ENCODE measurements around the gene ERCC3.
"Not testable (repeated sequence)": the region's sequence is repeated elsewhere in the genome, so short reads cannot be mapped to it uniquely, and the experiment has no call there.

Gene ERCC3

GRCh38 chr2:127226132-127226519 lies 67.8 kb downstream of the ERCC3 start:
- Mint-ChIP-seq H3K9me3 (peaks cover 4% of the 10 kb centered on the region), H3K27ac (peak overlapping the region; percentile 86), H3K36me3 (ENCODE audit: low read depth) (no peaks in the 10 kb centered on the region), H3K4me1 (peaks cover 18% of the 10 kb centered on the region), H3K4me3 (no peak overlapping the region), H3K27me3 (peaks cover 35% of the 10 kb centered on the region)
- no peak for DNase-seq
- ATAC-seq = no peak

- Mint-ChIP-seq H3K27ac (no peak overlapping the region), H3K9me3 (peaks cover 4% of the 10 kb centered on the region), H3K4me3 (no peak overlapping the region), H3K4me1 (peaks cover 25% of the 10 kb centered on the region), H3K36me3 (ENCODE audit: low read depth) (no peaks in the 10 kb centered on the region), H3K27me3 (peaks cover 42% of the 10 kb centered on the region)
- DNase-seq (no peak), ATAC-seq (no peak)
These were observed 68.6 kb downstream of the ERCC3 start for GRCh38 chr2:127225186-127225960.

- peaks cover 28% of the 10 kb centered on the region for H3K4me1 Mint-ChIP-seq
- not testable (repeated sequence) for ATAC-seq
These were observed 69.8 kb downstream of the ERCC3 start for GRCh38 chr2:127224135-127224534.

DNA sequence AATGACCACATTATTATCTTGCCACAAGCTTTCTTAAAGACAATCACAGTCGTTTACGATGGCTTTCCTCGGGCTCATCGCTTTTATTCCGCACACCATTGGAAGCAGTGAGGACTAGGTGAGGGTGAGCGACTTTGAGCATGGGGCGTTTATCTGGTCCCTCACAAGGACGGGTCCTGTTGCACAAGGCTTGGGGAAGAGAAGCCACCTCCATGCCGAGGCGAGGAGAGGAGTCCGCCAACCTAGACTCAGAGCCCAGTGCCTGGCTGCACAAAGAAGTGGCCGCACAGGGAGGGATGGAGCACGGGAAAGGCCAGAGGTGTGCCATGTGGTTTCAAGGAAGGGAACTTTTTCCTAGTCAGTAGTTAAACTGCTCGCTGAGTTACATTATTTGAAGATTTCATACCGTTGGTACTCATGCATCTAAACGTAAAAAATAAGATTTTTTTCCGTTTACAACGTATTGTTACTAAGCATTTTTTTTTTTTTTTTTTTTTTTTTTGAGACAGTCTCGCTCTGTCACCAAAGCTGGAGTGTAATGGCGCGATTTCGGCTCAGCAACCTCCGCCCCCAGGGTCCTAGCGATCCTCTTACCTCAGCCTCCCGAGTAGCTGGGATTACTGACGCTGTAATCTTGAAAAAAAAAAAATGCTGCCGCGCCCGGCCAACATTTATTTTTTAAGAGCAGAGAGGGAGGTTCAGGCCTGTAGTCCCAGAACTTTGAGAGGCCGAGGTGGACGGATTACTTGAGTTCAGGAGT lies 73.0 kb downstream of the ERCC3 start:
- Mint-ChIP-seq H3K27ac (no peak overlapping the region), H3K9me3 (peaks cover 9% of the 10 kb centered on the region)

More at GRCh38 chr2:127224135-127224534, 69.8 kb downstream of the ERCC3 start:
- not testable (repeated sequence) for H3K9me3 Mint-ChIP-seq; H3K36me3 Mint-ChIP-seq (ENCODE audit: low read depth); H3K4me3 Mint-ChIP-seq; H3K27ac Mint-ChIP-seq; DNase-seq
- H3K27me3 Mint-ChIP-seq = peaks cover 46% of the 10 kb centered on the region

GRCh38 chr2:127220102-127220767 lies 73.7 kb downstream of the ERCC3 start, which contains the start of gene CYP27C1:
Gene CYP27C1 (minus strand): TSS chr2:127220299. CDS start chr2:127220270, 29 bp downstream.
- H3K36me3 Mint-ChIP-seq (ENCODE audit: low read depth) = peaks cover 2% of the 10 kb centered on the region
- no peak within 1 kb of the TSS for H3K27ac Mint-ChIP-seq
- H3K4me3 Mint-ChIP-seq = peak within 1 kb of the TSS; percentile 80
- peaks cover 9% of the 10 kb centered on the region for H3K9me3 Mint-ChIP-seq
- peaks cover 19% of the 10 kb centered on the region for H3K4me1 Mint-ChIP-seq
- H3K27me3 Mint-ChIP-seq = peaks cover 64% of the 10 kb centered on the region
- DNase-seq (no peak), ATAC-seq (peak; percentile 44)

More for the DNA sequence above, 73.0 kb downstream of the ERCC3 start:
- peaks cover 68% of the 10 kb centered on the region for H3K27me3 Mint-ChIP-seq
- peak overlapping the region; percentile 80 for H3K4me3 Mint-ChIP-seq
- DNase-seq = no peak
- peaks cover 2% of the 10 kb centered on the region for H3K36me3 Mint-ChIP-seq (ENCODE audit: low read depth)
- no peak for ATAC-seq
- peaks cover 25% of the 10 kb centered on the region for H3K4me1 Mint-ChIP-seq

GRCh38 chr2:127219171-127220070 lies 74.5 kb downstream of the ERCC3 start:
- ATAC-seq = peak; percentile 9
- H3K27ac Mint-ChIP-seq = no peak overlapping the region
- DNase-seq = no peak
- peaks cover 61% of the 10 kb centered on the region for H3K27me3 Mint-ChIP-seq
- peaks cover 9% of the 10 kb centered on the region for H3K9me3 Mint-ChIP-seq
- H3K4me3 Mint-ChIP-seq = no peak overlapping the region
- peaks cover 2% of the 10 kb centered on the region for H3K36me3 Mint-ChIP-seq (ENCODE audit: low read depth)
- peaks cover 17% of the 10 kb centered on the region for H3K4me1 Mint-ChIP-seq

DNA sequence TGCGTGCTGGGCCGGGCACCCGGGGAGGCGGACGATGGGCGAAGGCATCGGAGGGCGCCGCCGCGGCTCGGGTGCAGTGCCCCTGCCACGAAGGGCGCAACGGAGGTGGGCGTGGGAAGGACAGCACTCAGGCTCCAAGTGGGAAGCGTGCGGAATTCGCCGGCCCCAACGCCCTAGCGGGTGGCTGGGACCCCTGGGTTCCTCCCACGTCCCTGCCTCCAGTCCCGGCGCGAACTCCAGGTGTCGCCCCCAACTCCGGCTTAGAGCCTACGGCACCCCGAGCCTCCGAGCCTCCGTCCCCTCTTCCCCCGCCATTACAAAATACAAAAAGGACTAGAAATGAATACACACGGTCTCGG lies 75.2 kb downstream of the ERCC3 start:
- H3K4me3 Mint-ChIP-seq = peak overlapping the region; percentile 43
- ATAC-seq (no peak), DNase-seq (no peak)
- H3K27ac Mint-ChIP-seq = no peak overlapping the region
- peaks cover 9% of the 10 kb centered on the region for H3K9me3 Mint-ChIP-seq
- peaks cover 17% of the 10 kb centered on the region for H3K4me1 Mint-ChIP-seq
- H3K36me3 Mint-ChIP-seq (ENCODE audit: low read depth) = peaks cover 2% of the 10 kb centered on the region
- H3K27me3 Mint-ChIP-seq = peaks cover 61% of the 10 kb centered on the region

DNA sequence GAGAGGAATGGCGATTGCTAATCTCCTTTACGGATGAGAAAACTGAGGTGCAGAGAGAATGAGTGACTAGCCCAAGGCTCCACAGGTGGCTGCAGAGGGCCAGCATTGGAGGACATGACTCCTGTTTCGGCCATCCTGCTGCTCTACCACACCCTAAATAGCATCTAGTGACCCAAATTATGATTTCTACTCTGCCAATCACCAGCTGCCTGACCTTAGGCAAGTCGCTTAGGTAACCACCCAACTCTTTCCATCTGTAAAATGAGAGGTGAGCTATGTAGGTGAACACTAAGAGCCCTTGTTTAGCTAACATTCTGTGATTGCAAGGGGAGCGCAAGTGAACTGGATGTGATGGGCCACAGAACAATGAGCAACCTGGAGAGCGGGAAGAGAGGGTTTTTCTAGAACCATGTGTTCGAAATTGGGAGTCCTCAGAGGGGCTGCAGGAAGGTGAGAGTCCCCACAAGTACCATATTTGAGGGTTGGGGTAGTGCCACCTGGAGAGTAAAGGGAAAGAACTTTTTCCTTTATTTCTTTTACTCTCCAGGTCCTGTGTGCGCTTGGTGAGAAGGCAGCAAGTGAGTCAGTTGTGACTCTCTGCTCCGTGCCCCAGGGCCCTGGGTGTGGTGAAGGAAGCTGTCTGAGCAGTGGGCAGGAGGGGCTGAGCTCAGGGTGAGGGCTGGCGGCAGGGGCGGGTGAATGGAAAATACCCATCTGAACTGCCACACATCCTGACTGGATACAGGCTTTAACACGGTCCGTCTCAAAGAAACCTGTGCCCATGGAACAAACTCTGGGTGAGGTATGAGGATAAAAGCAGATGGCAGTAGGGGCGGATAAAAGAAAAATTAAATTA lies 76.2 kb downstream of the ERCC3 start:
- peak; percentile 79 for ATAC-seq
- peak; percentile 25 for DNase-seq
- Mint-ChIP-seq H3K27me3 (peaks cover 60% of the 10 kb centered on the region), H3K27ac (no peak overlapping the region), H3K4me3 (peak overlapping the region; percentile 43), H3K36me3 (ENCODE audit: low read depth) (peaks cover 2% of the 10 kb centered on the region), H3K9me3 (peaks cover 9% of the 10 kb centered on the region), H3K4me1 (peaks cover 17% of the 10 kb centered on the region)

DNA sequence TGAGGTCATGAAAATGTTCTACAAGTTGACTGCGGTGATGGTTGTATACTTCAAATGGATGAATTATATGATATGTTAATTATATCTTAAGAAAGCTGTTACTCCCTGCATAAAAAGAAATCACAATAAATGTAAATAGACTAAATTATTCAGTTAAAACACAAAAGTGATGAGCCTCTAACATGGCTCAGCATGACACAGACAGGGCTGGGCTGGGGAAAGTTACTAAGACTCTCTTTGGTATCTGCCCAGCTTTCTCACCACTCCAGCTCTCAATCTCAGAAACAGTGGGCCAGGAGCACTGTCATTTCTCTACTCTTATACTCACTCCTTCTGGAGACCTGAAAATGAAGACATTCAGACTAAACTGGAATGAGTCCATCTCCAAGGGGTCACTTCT lies 77.4 kb downstream of the ERCC3 start:
- H3K4me1 Mint-ChIP-seq = peaks cover 17% of the 10 kb centered on the region
- H3K27ac Mint-ChIP-seq = no peak overlapping the region
- ATAC-seq = no peak
- H3K9me3 Mint-ChIP-seq = peaks cover 9% of the 10 kb centered on the region
- H3K36me3 Mint-ChIP-seq (ENCODE audit: low read depth) = peaks cover 2% of the 10 kb centered on the region
- no peak for DNase-seq
- no peak overlapping the region for H3K4me3 Mint-ChIP-seq
- peaks cover 62% of the 10 kb centered on the region for H3K27me3 Mint-ChIP-seq

- Mint-ChIP-seq H3K4me1 (peaks cover 17% of the 10 kb centered on the region), H3K9me3 (peaks cover 9% of the 10 kb centered on the region), H3K4me3 (no peak overlapping the region), H3K27me3 (peaks cover 62% of the 10 kb centered on the region), H3K36me3 (ENCODE audit: low read depth) (peaks cover 2% of the 10 kb centered on the region), H3K27ac (no peak overlapping the region)
- DNase-seq (no peak), ATAC-seq (no peak)
These were observed 77.8 kb downstream of the ERCC3 start for GRCh38 chr2:127216095-127216494.

DNA sequence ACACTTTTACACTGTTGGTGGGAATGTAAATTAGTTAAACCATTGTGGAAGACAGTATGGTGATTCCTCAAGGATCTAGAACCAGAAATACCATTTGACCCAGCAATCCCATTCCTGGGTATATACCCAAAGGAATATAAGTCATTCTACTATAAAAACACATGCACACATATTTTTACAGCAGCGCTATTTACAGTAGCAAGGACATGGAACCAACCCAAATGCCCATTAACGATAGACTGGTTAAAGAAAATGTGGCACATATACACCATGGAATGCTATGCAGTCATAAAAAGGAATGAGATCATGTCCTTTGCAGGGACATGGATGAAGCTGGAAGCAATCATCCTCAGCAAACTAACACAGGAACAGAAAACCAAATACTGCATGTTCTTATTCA lies 79.7 kb downstream of the ERCC3 start:
- not testable (repeated sequence) for ATAC-seq; H3K36me3 Mint-ChIP-seq (ENCODE audit: low read depth); H3K9me3 Mint-ChIP-seq; H3K27ac Mint-ChIP-seq; H3K4me1 Mint-ChIP-seq; DNase-seq; H3K4me3 Mint-ChIP-seq
- peaks cover 68% of the 10 kb centered on the region for H3K27me3 Mint-ChIP-seq

DNA sequence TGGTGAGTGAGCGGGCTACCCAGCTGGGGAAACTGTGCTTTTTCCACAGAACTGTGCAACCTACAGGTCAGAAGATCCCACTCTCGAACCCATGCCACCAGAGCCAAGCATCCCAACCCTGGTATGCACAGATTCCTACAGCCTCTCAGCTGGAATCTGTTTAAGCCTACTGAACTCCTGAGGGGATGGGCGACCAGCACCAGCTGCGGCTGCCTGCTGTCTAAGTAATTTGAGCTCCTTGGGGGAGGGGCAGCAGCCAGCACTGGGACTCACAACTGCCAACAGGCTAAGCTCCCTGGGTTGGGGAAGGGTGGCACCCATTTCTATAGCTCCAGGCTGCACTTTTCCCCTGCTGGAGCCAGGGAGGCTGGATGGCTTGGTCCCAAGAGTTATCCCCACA lies 85.6 kb downstream of the ERCC3 start:
- no peak overlapping the region for H3K27ac Mint-ChIP-seq
- no peak overlapping the region for H3K4me3 Mint-ChIP-seq
- DNase-seq = no peak
- ATAC-seq = no peak
- H3K36me3 Mint-ChIP-seq (ENCODE audit: low read depth) = no peaks in the 10 kb centered on the region
- peaks cover 46% of the 10 kb centered on the region for H3K27me3 Mint-ChIP-seq
- H3K4me1 Mint-ChIP-seq = no peaks in the 10 kb centered on the region
- no peaks in the 10 kb centered on the region for H3K9me3 Mint-ChIP-seq
